HG02588 (cell line): ENCODE results near the gene EOGT.

Experiments used
- ATAC-seq: cut with Tn5 transposase; IDR thresholded peaks from one replicate; pipeline ENCODE4 v1.9.1; 2021; ENCODE audit warnings: mild to moderate bottlenecking, moderate library complexity; ENCODE audit not compliant: unreplicated experiment

EOGT gene

GRCh38 chr3:68963891-68964290 is 49.6 kb downstream of the EOGT start:
- ATAC-seq, result no peak

- ATAC-seq, result no peak
These were observed 50.1 kb downstream of the EOGT start for GRCh38 chr3:68963376-68963775.

GRCh38 chr3:68958932-68959331 is 54.6 kb downstream of the EOGT start:
- no peak for ATAC-seq

- ATAC-seq, result no peak
These were observed 55.6 kb downstream of the EOGT start for GRCh38 chr3:68957895-68958294.

- ATAC-seq, result peak; percentile 58
These were observed 59.6 kb downstream of the EOGT start for GRCh38 chr3:68953816-68954444.

GRCh38 chr3:68945225-68945624 is 68.3 kb downstream of the EOGT start:
- ATAC-seq, result no peak

- no peak for ATAC-seq
These were observed 69.6 kb downstream of the EOGT start for GRCh38 chr3:68943753-68944500.

- ATAC-seq, result no peak
These were observed 72.4 kb downstream of the EOGT start for GRCh38 chr3:68941055-68941454.

- ATAC-seq, result no peak
These were observed 76.6 kb downstream of the EOGT start for GRCh38 chr3:68936856-68937255.

- no peak for ATAC-seq
These were observed 77.7 kb downstream of the EOGT start for GRCh38 chr3:68935778-68936177.

- no peak for ATAC-seq
These were observed 81.9 kb downstream of the EOGT start for GRCh38 chr3:68931406-68932149.
